Raji (cell line): ENCODE results near the gene PPP1R14D.

ENCODE experiments used
- POLR2A ChIP-seq: IDR thresholded peaks from 2 replicates; pipeline ENCODE4 v1.6.1; 2011; ENCODE audit warnings: low read depth, low read length, control low read depth; ENCODE audit not compliant: insufficient read depth

The PPP1R14D gene

GRCh38 chr15:40843261-40843884, 14.9 kb upstream of the PPP1R14D start:
- no peak for TF ChIP-seq POLR2A

GRCh38 chr15:40841741-40842140, 13.2 kb upstream of the PPP1R14D start:
- TF ChIP-seq POLR2A = no peak

- TF ChIP-seq POLR2A = no peak
Observed at GRCh38 chr15:40838756-40839155, 10.2 kb upstream of the PPP1R14D start.

GRCh38 chr15:40836020-40836419, 7.5 kb upstream of the PPP1R14D start:
- TF ChIP-seq POLR2A = no peak

GRCh38 chr15:40832903-40833302, 4.4 kb upstream of the PPP1R14D start:
- no peak for TF ChIP-seq POLR2A

GRCh38 chr15:40831861-40832260, 3.4 kb upstream of the PPP1R14D start:
- no peak for TF ChIP-seq POLR2A

GRCh38 chr15:40830884-40831283, 2.4 kb upstream of the PPP1R14D start:
- no peak for TF ChIP-seq POLR2A

- no peak for TF ChIP-seq POLR2A
Observed at GRCh38 chr15:40829115-40829514, 607 bp upstream of the PPP1R14D start.

- TF ChIP-seq POLR2A = no peak
Observed at GRCh38 chr15:40826423-40827075, 2.0 kb downstream of the PPP1R14D start.

- TF ChIP-seq POLR2A = no peak
Observed at GRCh38 chr15:40825661-40826422, 2.7 kb downstream of the PPP1R14D start.

- no peak for TF ChIP-seq POLR2A
Observed at GRCh38 chr15:40823572-40824343, 4.8 kb downstream of the PPP1R14D start.

- no peak for TF ChIP-seq POLR2A
Observed at GRCh38 chr15:40821195-40821594, 7.3 kb downstream of the PPP1R14D start.

- no peak for TF ChIP-seq POLR2A
Observed at GRCh38 chr15:40819048-40819447, 9.5 kb downstream of the PPP1R14D start.

- TF ChIP-seq POLR2A = no peak
Observed at GRCh38 chr15:40815042-40815698, 13.3 kb downstream of the PPP1R14D start.
